Kidney (tissue), 14 donors: Measurements from ENCODE around the gene IL17C. TPM values are rescaled to one million over a fixed set of nuclear protein-coding genes. Genes with fewer than 3 reads are reported as not detected.

ENCODE experiments used
- DNase-seq, 5 donors: peaks; one replicate each; pipeline ENCODE4 v3.0.0-alpha.2; 2013 to 2020
- FAIRE-seq: peaks from 2 replicates; lab custom pipeline; 2012; peaks lifted over from hg19 to GRCh38; lab: Jason Lieb, UNC
- H3K27ac ChIP-seq, 2 donors: one replicate each; pipeline ENCODE4 v1.7.0; 2013; ENCODE audit warnings: low read depth in 2 of 2, low read length in 2 of 2, inconsistent platforms in 1 of 2
- H3K27me3 ChIP-seq: one replicate; pipeline ENCODE4 v1.7.1; 2013; ENCODE audit warnings: low read length, inconsistent platforms; ENCODE audit not compliant: control insufficient read depth, insufficient read depth
- H3K36me3 ChIP-seq, 3 donors: one replicate each; pipeline versions ENCODE4 v1.7.0 to v1.7.1; 2013; ENCODE audit warnings: low read length in 3 of 3, control low read depth in 1 of 3, inconsistent platforms in 1 of 3; ENCODE audit not compliant: insufficient read depth in 3 of 3, control insufficient read depth in 2 of 3
- H3K4me1 ChIP-seq, 3 donors: one replicate each; pipeline versions ENCODE4 v1.7.0 to v1.7.1; 2013; ENCODE audit warnings: low read length in 3 of 3, inconsistent platforms in 1 of 3, low read depth in 1 of 3; ENCODE audit not compliant: control insufficient read depth in 2 of 3, insufficient read depth in 2 of 3
- H3K4me3 ChIP-seq, 3 donors: one replicate each; pipeline versions ENCODE4 v1.7.0 to v1.8.1; 2013; ENCODE audit warnings: low read length in 3 of 3, control low read depth in 1 of 3, inconsistent platforms in 1 of 3
- H3K9ac ChIP-seq, 3 donors: one replicate each; pipeline versions ENCODE4 v1.7.0 to v1.7.1; 2013; ENCODE audit warnings: low read length in 3 of 3, control low read depth in 1 of 3, inconsistent platforms in 1 of 3
- H3K9me3 ChIP-seq, 3 donors: one replicate each; pipeline versions ENCODE4 v1.7.0 to v1.7.1; 2013; ENCODE audit warnings: low read length in 3 of 3, control low read depth in 1 of 3, inconsistent platforms in 1 of 3; ENCODE audit not compliant: control insufficient read depth in 2 of 3, insufficient read depth in 1 of 3
- CTCF ChIP-seq: IDR thresholded peaks from 3 replicates; pipeline ENCODE4 v1.5.1; 2012; ENCODE audit warnings: mild to moderate bottlenecking, moderate library complexity, borderline replicate concordance; ENCODE audit not compliant: insufficient read depth; ENCODE audit errors: extremely low read depth
- intact Hi-C: fragments of 100-400 bp; cut with DNase I; formaldehyde crosslinking; loops from one replicate; pipeline ENCODE4 v1.11.1; 2022
- polyA plus RNA-seq: library from polyadenylated mRNA; stranded (reverse); fragments of 350-450 nt; fragmentation: Illumina TruSeq; extraction: RNeasy Lipid Tissue Mini Kit (QIAGEN cat#74804); gene quantifications from one replicate; pipeline ENCODE4 v1.2.3, GENCODE V29; 2014; ENCODE audit warnings: low read depth, low replicate concordance; ENCODE audit not compliant: insufficient read depth
- total RNA-seq: library from RNA; stranded (reverse); fragmentation: NEBNext Ultra II Directional; extraction: Animal tissue kit (Norgen Biotek cat#: 25700); gene quantifications from one replicate; pipeline ENCODE4 v1.2.1, GENCODE V29; 2021
- donor health status: control.
- donor health status: control.
- donor health status: control.
- donor health status: control.
- donor health status: control.
- donor health status: DM: yes; HTN: yes; CAD: no.
- donor health status: Normal renal cell carcinoma (clear cell type).

Gene IL17C
- total and polyA plus RNA-seq, 2 donors from 2014 or later: not detected

- Histone ChIP-seq H3K9ac (no peak overlapping the region), H3K27ac (no peak overlapping the region), H3K4me1 (peaks cover 0 to 4% (median 0%) of the 10 kb centered on the region in 3 donors), H3K9me3 (no peaks in the 10 kb centered on the region), H3K27me3 (no peaks in the 10 kb centered on the region), H3K4me3 (no peak overlapping the region), H3K36me3 (peaks cover 0 to 4% (median 0%) of the 10 kb centered on the region in 3 donors)
- FAIRE-seq: no peak
- no peak for TF ChIP-seq CTCF
- intact Hi-C loops: no loop called here
- DNase-seq: peak; percentile 68 to 89 (median 72)
Observed at GRCh38 chr16:88634141-88634993, 4.0 kb upstream of the IL17C start.

- Histone ChIP-seq H3K4me3 (no peak overlapping the region), H3K4me1 (peaks cover 0 to 4% (median 0%) of the 10 kb centered on the region in 3 donors), H3K9me3 (no peaks in the 10 kb centered on the region), H3K27me3 (peaks cover 3% of the 10 kb centered on the region), H3K36me3 (no peaks in the 10 kb centered on the region), H3K9ac (no peak overlapping the region), H3K27ac (no peak overlapping the region)
- FAIRE-seq (no peak), DNase-seq (peak in 2 of 5 donors; percentile 71 to 87)
- TF ChIP-seq CTCF: no peak
- intact Hi-C loops: no loop called here
Observed at GRCh38 chr16:88634994-88635670, 3.2 kb upstream of the IL17C start.

- no peak for FAIRE-seq
Observed at GRCh38 chr16:88635671-88636319, 2.6 kb upstream of the IL17C start.

More at GRCh38 chr16:88635671-88636319, 2.6 kb upstream of the IL17C start:
- H3K9me3 ChIP-seq: no peaks in the 10 kb centered on the region
- no peak overlapping the region for H3K9ac ChIP-seq
- peaks cover 6% of the 10 kb centered on the region for H3K27me3 ChIP-seq
- TF ChIP-seq CTCF: no peak
- intact Hi-C loops: no loop called here
- no peak for DNase-seq
- H3K27ac ChIP-seq: no peak overlapping the region
- no peak overlapping the region for H3K4me3 ChIP-seq
- no peaks in the 10 kb centered on the region for H3K36me3 ChIP-seq
- H3K4me1 ChIP-seq: peaks cover 0 to 4% (median 0%) of the 10 kb centered on the region in 3 donors
